Erythroblast (primary cell): ENCODE results near the gene EDDM13.

Experiments
- GATA1 ChIP-seq: IDR thresholded peaks from 2 replicates; pipeline ENCODE4 v1.6.1; 2011; ENCODE audit warnings: low read depth, mild to moderate bottlenecking, control low read depth, low read length, moderate library complexity
- POLR2A ChIP-seq: IDR thresholded peaks from 2 replicates; pipeline ENCODE4 v1.6.1; 2011; ENCODE audit warnings: mild to moderate bottlenecking, low read length

DNA sequence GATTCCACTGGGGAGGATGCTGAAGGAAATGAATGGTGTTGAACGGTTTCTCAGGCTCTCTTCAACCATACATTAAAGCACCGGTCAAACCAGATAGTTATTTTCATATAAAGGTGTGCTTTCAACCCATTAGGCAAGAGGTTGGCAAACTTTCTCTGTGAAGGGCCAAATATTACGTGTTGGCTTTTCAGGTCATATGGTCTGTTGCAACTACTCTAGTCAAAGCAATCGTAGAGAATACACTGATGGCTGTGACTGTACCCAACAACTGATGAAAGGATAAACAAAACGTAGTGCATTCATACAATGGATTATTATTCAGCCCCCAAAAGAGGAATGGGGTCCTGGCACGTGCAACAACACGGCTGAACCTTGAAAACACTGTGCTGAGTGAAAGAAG is 36.2 kb downstream of the EDDM13 start:
- TF ChIP-seq POLR2A (no peak), GATA1 (no peak)
